Stimulated activated CD4-positive, alpha-beta T cell treated with anti-CD3 and anti-CD28 coated beads, Interleukin-4, amount 100 ng/mL, for 4 hours (primary cell): Measurements from ENCODE around the gene LRRC4B.

Experiments
- DNase-seq, 2 experiments: peaks; one replicate each; pipeline ENCODE4 v3.0.0-alpha.2; 2020

The LRRC4B gene

GRCh38 chr19:50569938-50570540 is 1.8 kb upstream of the LRRC4B start:
- no peak for DNase-seq

GRCh38 chr19:50568728-50569698 is 778 bp upstream of the LRRC4B start:
- DNase-seq, result no peak

GRCh38 chr19:50567052-50567841 is 988 bp downstream of the LRRC4B start:
- no peak for DNase-seq

- peak; percentile 36 to 54 for DNase-seq
Measured at GRCh38 chr19:50565984-50566903, 2.0 kb downstream of the LRRC4B start.

- DNase-seq, result no peak
Measured at GRCh38 chr19:50564229-50565105, 3.8 kb downstream of the LRRC4B start.

- no peak for DNase-seq
Measured at GRCh38 chr19:50563597-50563996, 4.6 kb downstream of the LRRC4B start.

GRCh38 chr19:50562996-50563395 is 5.2 kb downstream of the LRRC4B start:
- no peak for DNase-seq

GRCh38 chr19:50562329-50562728 is 5.9 kb downstream of the LRRC4B start:
- DNase-seq, result no peak

- no peak for DNase-seq
Measured at GRCh38 chr19:50559636-50560035, 8.6 kb downstream of the LRRC4B start.

- DNase-seq, result no peak
Measured at GRCh38 chr19:50558449-50558848, 9.8 kb downstream of the LRRC4B start.

GRCh38 chr19:50558039-50558438 is 10.2 kb downstream of the LRRC4B start:
- no peak for DNase-seq

- DNase-seq, result no peak
Measured at GRCh38 chr19:50557009-50557613, 11.1 kb downstream of the LRRC4B start.

- DNase-seq, result peak; percentile 61 to 78
Measured at GRCh38 chr19:50556282-50557008, 11.8 kb downstream of the LRRC4B start.

- DNase-seq, result no peak
Measured at GRCh38 chr19:50555450-50556281, 12.6 kb downstream of the LRRC4B start.

- DNase-seq, result no peak
Measured at GRCh38 chr19:50555033-50555432, 13.2 kb downstream of the LRRC4B start.

GRCh38 chr19:50554212-50554611 is 14.0 kb downstream of the LRRC4B start:
- DNase-seq, result no peak

- DNase-seq, result no peak
Measured at GRCh38 chr19:50553134-50553703, 15.0 kb downstream of the LRRC4B start.

- no peak for DNase-seq
Measured at GRCh38 chr19:50552540-50552939, 15.7 kb downstream of the LRRC4B start.

- no peak for DNase-seq
Measured at GRCh38 chr19:50551715-50552187, 16.5 kb downstream of the LRRC4B start.
